HG03060 (cell line): ENCODE measurements around the gene LCE1D.

Source experiments
- ATAC-seq: cut with Tn5 transposase; IDR thresholded peaks from one replicate; pipeline ENCODE4 v1.9.1; 2021; ENCODE audit warnings: low read depth, moderate number of reproducible peaks; ENCODE audit not compliant: unreplicated experiment

Gene LCE1D

GRCh38 chr1:152811050-152811449 is 14.5 kb downstream of the LCE1D start:
- no peak for ATAC-seq

- ATAC-seq = no peak
Measured at GRCh38 chr1:152811671-152812070, 15.2 kb downstream of the LCE1D start, which contains the start of gene LCE1B. LCE1B (plus strand) TSS chr1:152811971; CDS start chr1:152812447, 476 bp downstream.

GRCh38 chr1:152817309-152817708 is 20.8 kb downstream of the LCE1D start:
- ATAC-seq = no peak

GRCh38 chr1:152823294-152823693 is 26.8 kb downstream of the LCE1D start:
- ATAC-seq = no peak

- no peak for ATAC-seq
Measured at GRCh38 chr1:152824964-152825363, 28.4 kb downstream of the LCE1D start.

- ATAC-seq = no peak
Measured at GRCh38 chr1:152827173-152827572, 30.7 kb downstream of the LCE1D start, which contains the start of gene LCE1A. LCE1A (plus strand) TSS chr1:152827473; CDS start chr1:152827473, 0 bp downstream.

- ATAC-seq = no peak
Measured at GRCh38 chr1:152836870-152837269, 40.3 kb downstream of the LCE1D start.

GRCh38 chr1:152842556-152842955 is 46.0 kb downstream of the LCE1D start, which contains the start of gene LCE6A:
LCE6A (plus strand) TSS chr1:152842856; CDS start chr1:152843521, 665 bp downstream.
- no peak for ATAC-seq
